Ovary (tissue), 3 donors: ENCODE measurements around the gene KCNAB1.

Experiments used
- EP300 ChIP-seq: sonication (generic); formaldehyde crosslinking; IDR thresholded peaks from one replicate; pipeline ENCODE4 v1.6.1; 2017; ENCODE audit warnings: antibody characterized with exemption
- POLR2A ChIP-seq: fragments of 450-650 bp; IDR thresholded peaks from one replicate; pipeline ENCODE4 v1.6.1; 2017; ENCODE audit warnings: antibody characterized with exemption, mild to moderate bottlenecking, moderate library complexity
- TF ChIP-seq, protein P1 (sequence below), 3 donors: fragments of 450-650 bp in 2 of 3; fragments of 200-600 bp in 1 of 3; IDR thresholded peaks; one replicate each; pipeline versions ENCODE4 v1.5.1 to v1.8.0; 2016 to 2022; ENCODE audit warnings: antibody characterized with exemption in 3 of 3, mild to moderate bottlenecking in 1 of 3
- donor health status: DM: no; HTN: no; CAD: no.

DNA sequence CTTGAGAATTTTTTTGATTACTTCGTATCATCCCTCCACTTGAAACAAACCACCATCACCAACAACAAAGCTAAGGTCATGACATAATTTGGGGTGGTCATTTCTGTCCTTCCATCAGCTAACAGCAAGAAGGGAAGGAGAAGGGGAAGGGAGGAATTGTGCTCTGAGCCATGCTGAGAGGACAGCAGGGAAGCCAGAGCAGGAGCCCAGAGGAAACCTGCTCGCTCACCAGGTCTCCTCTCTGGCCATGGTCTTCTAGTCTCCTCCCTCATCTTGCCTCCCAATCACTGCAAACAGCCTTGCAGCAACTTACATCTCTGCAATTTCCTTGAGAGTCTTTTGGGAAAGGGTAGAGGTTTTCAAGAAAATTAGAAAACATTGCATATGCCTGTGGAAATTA, 237.9 kb downstream of the KCNAB1 start:
- TF ChIP-seq, protein P1, sequence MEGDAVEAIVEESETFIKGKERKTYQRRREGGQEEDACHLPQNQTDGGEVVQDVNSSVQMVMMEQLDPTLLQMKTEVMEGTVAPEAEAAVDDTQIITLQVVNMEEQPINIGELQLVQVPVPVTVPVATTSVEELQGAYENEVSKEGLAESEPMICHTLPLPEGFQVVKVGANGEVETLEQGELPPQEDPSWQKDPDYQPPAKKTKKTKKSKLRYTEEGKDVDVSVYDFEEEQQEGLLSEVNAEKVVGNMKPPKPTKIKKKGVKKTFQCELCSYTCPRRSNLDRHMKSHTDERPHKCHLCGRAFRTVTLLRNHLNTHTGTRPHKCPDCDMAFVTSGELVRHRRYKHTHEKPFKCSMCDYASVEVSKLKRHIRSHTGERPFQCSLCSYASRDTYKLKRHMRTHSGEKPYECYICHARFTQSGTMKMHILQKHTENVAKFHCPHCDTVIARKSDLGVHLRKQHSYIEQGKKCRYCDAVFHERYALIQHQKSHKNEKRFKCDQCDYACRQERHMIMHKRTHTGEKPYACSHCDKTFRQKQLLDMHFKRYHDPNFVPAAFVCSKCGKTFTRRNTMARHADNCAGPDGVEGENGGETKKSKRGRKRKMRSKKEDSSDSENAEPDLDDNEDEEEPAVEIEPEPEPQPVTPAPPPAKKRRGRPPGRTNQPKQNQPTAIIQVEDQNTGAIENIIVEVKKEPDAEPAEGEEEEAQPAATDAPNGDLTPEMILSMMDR (IDR thresholded peaks at IDR 0.05) = no peak
- TF ChIP-seq POLR2A = no peak
- TF ChIP-seq EP300 = no peak
